Measurements from ENCODE around the gene PAK2. TPM values are rescaled to one million over a fixed set of nuclear protein-coding genes. Genes with fewer than 3 reads are reported as not detected.
"Not testable (repeated sequence)": the region's sequence is repeated elsewhere in the genome, so short reads cannot be mapped to it uniquely, and the experiment has no call there.

PAK2 gene
- total RNA-seq, 1 donor from 2014 or later: 96.4 TPM

DNA sequence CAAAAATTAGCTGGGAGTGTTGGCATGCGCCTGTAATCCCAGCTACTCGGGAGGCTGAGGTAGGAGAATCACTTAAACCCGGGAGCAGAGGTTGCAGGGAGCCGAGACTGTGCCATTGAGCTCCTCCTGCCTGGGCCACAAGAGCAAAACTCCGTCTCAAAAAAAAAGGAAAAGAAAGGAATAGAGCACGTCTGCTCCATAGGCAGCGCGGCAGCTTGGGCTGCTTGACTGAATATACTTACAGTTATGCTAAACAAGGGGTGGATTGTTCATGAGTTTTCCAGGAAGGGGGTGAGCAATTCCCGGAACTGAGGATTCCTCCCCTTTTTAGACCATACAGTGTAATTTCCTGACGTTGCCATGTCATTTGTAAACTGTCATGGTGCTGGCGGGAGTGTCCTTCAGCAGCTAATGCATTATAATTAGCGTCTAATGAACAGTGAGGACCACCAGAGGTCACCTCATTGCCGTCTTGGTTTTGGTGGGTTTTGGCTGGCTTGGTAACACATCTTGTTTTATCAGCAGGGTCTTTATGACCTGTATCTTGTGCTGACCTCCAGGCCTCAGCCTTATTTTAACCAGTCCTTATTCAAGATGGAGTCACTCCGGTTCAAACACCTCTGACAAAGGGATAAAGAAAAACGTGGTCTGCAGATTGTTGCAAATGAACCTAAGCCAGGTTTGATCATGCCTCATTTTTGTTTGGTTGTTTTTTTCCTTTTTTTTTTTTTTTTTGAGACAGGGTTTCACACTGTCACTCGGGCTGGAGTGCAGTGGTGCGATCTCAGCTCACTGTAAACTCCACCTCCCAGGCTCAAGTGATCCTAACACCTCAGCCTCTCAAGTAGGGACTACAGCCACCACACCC is 103.1 kb downstream of the PAK2 start:
- peaks cover 3% of the 10 kb centered on the region for H3K36me3 Mint-ChIP-seq (ENCODE audit: low read depth)
- no peak overlapping the region for H3K4me3 Mint-ChIP-seq
- no peaks in the 10 kb centered on the region for H3K27me3 Mint-ChIP-seq (ENCODE audit: low read depth)
- peak overlapping the region; percentile 27 for H3K27ac Mint-ChIP-seq (ENCODE audit: unreplicated experiment)
- H3K9me3 Mint-ChIP-seq: peaks cover 2% of the 10 kb centered on the region
- peaks cover 4% of the 10 kb centered on the region for H3K4me1 Mint-ChIP-seq
- TF ChIP-seq, protein P1, sequence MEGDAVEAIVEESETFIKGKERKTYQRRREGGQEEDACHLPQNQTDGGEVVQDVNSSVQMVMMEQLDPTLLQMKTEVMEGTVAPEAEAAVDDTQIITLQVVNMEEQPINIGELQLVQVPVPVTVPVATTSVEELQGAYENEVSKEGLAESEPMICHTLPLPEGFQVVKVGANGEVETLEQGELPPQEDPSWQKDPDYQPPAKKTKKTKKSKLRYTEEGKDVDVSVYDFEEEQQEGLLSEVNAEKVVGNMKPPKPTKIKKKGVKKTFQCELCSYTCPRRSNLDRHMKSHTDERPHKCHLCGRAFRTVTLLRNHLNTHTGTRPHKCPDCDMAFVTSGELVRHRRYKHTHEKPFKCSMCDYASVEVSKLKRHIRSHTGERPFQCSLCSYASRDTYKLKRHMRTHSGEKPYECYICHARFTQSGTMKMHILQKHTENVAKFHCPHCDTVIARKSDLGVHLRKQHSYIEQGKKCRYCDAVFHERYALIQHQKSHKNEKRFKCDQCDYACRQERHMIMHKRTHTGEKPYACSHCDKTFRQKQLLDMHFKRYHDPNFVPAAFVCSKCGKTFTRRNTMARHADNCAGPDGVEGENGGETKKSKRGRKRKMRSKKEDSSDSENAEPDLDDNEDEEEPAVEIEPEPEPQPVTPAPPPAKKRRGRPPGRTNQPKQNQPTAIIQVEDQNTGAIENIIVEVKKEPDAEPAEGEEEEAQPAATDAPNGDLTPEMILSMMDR (conservative IDR thresholded peaks at IDR 0.05): no peak
- DNase-seq (ENCODE audit: low read depth, low spot score): no peak

DNA sequence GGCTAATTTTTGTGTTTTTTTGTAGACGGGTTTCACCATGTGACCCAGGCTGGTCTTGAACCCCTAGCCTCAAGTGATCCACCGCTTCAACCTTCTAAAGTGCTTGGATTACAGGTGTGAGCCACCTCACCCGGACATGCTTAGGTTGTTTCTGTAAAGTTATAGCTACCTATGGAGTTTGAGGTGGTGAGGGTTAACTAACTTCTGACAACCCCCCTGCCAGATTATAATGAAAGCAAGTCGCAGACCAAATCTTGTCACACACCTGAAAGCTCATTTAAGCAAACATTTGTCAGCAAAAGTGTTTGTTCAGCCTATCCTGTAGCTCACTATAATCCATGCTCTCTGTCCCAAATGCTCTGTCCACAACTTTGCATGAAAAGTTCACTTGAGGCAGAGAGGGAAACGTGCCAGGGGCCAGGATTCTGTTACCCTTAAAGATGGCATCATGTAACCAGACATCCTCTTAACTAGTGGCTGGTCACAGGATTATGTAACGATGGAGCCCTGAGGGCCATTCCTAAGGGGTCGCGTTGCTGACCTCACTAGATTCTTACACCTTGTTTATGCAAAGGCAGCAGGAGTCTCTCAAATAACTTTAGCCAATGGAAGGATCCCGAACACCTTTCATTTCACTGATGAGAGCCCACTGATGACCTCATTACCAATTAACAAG is 103.9 kb downstream of the PAK2 start:
- DNase-seq (ENCODE audit: low read depth, low spot score): no peak
- no peaks in the 10 kb centered on the region for H3K27me3 Mint-ChIP-seq (ENCODE audit: low read depth)
- H3K4me3 Mint-ChIP-seq: no peak overlapping the region
- H3K36me3 Mint-ChIP-seq (ENCODE audit: low read depth): peaks cover 3% of the 10 kb centered on the region
- peaks cover 2% of the 10 kb centered on the region for H3K9me3 Mint-ChIP-seq
- no peak overlapping the region for H3K27ac Mint-ChIP-seq (ENCODE audit: unreplicated experiment)
- peaks cover 4% of the 10 kb centered on the region for H3K4me1 Mint-ChIP-seq
- TF ChIP-seq, protein P1 (conservative IDR thresholded peaks at IDR 0.05): no peak

DNA sequence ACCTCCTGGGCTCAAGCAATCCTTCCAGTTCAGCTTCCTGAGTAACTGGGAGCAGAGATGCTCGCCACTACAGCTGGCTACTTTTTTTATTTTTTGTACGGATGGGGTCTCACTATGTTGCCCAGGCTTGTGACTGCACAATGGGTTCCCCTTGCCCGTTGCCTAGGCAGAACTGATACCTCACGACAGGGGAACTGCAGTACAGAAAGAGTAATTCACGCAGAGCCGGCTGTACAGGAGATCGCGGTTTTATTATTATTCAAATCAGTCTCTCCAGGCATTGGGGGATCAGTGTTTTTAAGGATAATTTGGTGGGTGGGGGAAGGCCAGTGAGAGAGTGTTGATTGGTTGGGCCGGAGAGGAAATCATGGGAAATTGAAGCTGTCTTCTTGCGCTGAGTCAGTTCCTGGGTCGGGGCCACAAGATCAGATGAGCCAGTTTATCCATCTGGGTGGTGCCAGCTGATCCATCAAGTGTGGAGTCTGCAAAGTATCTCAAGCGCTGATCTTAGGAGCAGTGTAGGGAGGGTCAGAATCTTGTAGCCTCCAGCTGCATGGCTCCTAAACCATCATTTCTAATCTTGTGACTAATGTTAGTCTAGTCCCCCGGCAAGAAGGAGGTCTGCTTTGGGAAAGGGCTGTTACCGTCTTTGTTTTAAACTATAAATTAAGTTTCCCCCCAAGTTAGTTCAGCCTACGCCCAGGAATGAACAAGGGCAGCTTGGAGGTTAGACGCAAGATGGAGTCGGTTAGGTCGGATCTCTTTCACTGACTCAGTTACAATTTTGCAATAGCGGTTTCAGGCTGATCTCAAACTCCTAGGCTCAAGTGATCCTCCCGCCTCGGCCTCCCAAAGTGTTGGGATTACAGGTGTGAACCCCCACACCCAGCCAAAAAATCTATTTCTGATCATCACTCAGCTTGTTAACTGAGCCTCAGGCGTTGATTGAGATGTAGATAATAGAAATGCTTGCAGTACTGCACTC is 104.9 kb downstream of the PAK2 start:
- H3K27ac Mint-ChIP-seq (ENCODE audit: unreplicated experiment); DNase-seq (ENCODE audit: low read depth, low spot score); H3K9me3 Mint-ChIP-seq; H3K36me3 Mint-ChIP-seq (ENCODE audit: low read depth); H3K4me3 Mint-ChIP-seq; H3K27me3 Mint-ChIP-seq (ENCODE audit: low read depth); H3K4me1 Mint-ChIP-seq: not testable (repeated sequence)

DNA sequence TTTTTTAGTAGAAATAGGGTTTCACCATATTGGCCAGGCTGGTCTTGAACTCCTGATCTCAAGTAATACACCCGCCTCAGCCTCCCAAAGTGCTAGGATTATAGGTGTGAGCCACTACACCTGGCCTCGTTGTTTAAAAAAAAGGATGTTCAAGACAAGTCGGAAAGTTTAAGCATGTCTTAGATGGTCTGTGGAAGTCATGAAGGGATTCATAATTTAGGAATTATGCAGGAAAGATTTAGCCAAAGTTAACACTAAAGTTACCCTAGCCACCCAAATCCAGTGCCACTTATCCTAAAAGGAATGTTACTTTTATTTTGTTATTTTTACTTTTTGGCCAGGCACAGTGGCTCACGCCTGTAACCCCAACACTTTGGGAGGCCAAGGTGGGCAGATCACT is 108.7 kb downstream of the PAK2 start:
- H3K27me3 Mint-ChIP-seq (ENCODE audit: low read depth); H3K4me3 Mint-ChIP-seq; H3K9me3 Mint-ChIP-seq; H3K36me3 Mint-ChIP-seq (ENCODE audit: low read depth); DNase-seq (ENCODE audit: low read depth, low spot score); H3K27ac Mint-ChIP-seq (ENCODE audit: unreplicated experiment); H3K4me1 Mint-ChIP-seq: not testable (repeated sequence)

DNA sequence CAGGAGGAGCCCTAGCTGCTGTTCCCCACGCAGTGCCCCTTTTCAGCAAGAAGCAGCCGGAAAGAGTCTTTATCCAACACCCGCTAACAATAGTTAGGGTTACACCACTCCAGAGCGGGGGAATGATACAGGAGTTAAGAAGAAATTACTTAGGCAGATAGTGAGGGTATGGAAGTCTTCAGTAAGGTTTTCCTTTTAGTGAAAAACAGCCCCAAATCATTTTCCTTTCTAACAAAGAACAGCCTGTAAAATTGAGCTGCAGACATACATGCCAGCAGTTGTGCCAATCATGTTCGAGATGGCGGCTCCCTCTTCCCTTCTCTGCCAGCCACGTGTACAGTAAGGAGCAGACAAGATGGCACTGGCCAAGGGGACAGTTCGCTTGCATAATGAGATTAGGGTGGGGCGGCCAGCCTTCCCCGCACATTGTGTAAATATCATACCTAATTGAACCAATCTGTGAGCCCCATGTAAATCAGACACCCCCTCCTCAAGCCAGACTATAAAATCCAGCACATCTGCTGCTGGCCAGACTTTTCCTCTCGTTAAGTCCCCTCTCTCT is 109.6 kb downstream of the PAK2 start:
- Mint-ChIP-seq H3K36me3 (ENCODE audit: low read depth) (peaks cover 8% of the 10 kb centered on the region), H3K4me1 (no peaks in the 10 kb centered on the region), H3K4me3 (no peak overlapping the region), H3K9me3 (peaks cover 9% of the 10 kb centered on the region), H3K27me3 (ENCODE audit: low read depth) (no peaks in the 10 kb centered on the region), H3K27ac (ENCODE audit: unreplicated experiment) (no peak overlapping the region)
- TF ChIP-seq, protein P1 (conservative IDR thresholded peaks at IDR 0.05): no peak
- DNase-seq (ENCODE audit: low read depth, low spot score): no peak

DNA sequence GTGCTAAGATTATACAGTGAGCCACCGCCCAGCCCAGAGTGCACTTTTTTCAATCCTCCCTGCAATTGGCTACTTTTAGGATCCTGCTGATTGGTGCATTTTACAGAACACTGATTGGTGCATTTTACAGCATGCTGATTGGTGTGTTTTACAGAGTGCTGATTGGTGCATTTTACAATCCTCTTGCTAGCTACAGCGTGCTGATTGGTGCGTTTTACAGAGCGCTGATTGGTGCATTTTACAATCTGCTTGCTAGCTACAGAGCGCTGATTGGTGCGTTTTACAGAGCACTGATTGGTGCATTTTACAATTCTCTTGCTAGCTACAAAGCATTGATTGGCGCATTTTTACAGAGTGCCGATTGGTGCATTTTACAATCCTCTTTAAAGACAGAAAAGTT is 123.3 kb downstream of the PAK2 start:
- not testable (repeated sequence) for H3K4me3 Mint-ChIP-seq; H3K27me3 Mint-ChIP-seq (ENCODE audit: low read depth); H3K36me3 Mint-ChIP-seq (ENCODE audit: low read depth); H3K4me1 Mint-ChIP-seq; H3K27ac Mint-ChIP-seq (ENCODE audit: unreplicated experiment); H3K9me3 Mint-ChIP-seq; DNase-seq (ENCODE audit: low read depth, low spot score)
